GM20431 (cell line): ENCODE results near the gene EPHB4.
"Not testable (repeated sequence)": the region's sequence is repeated elsewhere in the genome, so short reads cannot be mapped to it uniquely, and the experiment has no call there.

Source experiments
- in situ Hi-C: fragments of 300-500 bp; cut with MseI, MboI; formaldehyde crosslinking; loops from one replicate; pipeline ENCODE4 v1.15.0; 2020; ENCODE audit warnings: low sequenced_read_pairs; ENCODE audit not compliant: unreplicated experiment

The EPHB4 gene

DNA sequence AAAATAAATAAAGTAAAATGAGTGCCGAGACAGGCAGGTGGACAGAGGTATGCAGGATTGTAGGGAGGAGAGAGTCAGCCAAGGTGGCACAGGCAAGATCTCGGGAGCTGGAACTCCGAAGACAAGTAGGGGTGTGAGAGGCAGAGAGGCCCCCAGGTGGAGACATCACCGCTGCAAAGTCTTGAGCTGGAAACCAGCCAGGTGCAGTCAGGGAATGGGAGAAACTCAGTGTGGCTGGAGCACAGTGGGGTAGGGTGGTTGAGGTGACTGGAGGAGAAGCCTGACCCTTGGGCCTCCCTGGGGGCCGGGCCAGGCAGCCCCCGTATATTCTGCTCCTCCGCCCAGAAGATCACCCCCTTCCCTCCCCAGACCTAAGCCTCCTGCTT lies 4.2 kb downstream of the EPHB4 start:
- in situ Hi-C loops: no loop called here

DNA sequence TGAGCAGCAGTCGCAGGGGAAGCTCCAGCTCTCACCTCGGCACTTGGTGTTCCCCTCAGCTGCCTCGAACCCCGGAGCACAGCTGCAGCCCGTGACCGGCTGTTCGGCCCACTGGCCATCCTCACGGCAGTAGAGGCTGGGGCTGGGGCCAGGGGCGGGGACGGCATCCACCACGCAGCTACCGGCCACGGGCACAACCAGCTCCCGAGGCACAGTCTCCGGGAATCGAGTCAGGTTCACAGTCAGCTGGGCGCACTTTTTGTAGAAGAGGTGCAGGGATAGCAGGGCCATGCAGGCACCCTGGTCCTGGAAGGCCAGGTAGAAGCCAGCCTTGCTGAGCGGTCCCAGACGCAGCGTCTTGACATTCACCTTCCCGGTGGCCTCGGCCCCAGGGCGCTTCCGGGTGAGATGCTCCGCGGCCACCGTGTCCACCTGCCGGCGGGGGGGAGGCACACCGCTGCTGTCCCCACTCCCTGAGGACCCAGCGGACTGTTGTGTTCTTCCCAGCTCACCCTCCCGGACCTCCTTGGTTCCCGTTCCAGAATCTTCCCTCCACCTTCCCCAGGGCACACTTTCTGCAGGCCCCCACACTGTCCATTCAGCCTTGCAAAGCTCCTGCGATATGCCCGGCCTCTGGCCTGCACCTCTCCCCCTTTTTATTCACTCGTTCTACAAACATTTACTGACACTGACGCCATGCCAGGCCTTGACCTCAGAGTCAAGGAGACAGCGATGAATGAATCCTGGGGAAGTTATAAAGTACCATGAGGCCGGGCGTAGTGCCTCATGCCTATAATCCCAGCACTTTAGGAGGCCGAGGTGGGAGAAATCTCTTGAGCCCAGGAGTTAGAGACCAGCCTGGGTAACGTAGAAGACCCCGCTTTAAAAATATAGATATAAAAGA lies 4.8 kb downstream of the EPHB4 start:
- in situ Hi-C loops: no loop called here

DNA sequence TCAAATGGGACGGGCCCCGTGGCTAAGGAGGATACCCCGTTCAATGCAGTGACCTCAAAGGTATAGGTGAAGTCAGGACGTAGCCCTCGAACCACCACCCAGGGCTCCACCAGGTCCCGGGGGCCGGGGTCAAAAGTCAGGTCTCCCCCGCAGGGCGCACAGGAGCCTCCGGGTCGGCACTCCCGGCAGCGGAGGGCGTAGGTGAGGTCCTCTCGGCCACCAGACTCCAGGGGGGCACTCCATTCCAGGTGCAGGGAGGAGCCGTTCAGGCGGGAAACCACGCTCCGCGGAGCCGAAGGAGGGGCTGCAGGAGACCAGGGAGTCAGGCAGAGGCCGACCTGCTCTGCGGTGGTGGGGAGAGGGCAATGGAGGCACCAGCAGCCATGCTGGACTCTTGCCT lies 7.7 kb downstream of the EPHB4 start:
- in situ Hi-C loops: no loop called here

DNA sequence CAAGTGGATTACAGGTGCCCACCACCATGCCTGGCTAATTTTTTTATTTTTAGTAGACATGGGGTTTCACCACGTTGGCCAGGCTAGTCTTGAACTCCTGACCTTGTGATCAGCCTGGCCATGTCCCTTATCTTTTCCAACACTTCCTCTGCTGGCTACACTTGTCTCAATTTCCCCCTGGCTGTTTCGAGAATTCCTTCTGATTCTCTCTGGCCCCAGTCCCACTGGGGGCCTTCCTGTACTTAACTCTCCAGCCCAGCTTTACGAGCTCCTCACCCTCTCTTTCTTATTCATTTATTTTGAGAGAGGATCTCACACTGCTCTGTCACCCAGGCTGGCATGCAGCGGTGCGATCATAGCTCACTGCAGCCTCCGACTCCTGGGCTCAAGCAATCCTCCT lies 8.5 kb downstream of the EPHB4 start:
- in situ Hi-C loops: no loop called here

DNA sequence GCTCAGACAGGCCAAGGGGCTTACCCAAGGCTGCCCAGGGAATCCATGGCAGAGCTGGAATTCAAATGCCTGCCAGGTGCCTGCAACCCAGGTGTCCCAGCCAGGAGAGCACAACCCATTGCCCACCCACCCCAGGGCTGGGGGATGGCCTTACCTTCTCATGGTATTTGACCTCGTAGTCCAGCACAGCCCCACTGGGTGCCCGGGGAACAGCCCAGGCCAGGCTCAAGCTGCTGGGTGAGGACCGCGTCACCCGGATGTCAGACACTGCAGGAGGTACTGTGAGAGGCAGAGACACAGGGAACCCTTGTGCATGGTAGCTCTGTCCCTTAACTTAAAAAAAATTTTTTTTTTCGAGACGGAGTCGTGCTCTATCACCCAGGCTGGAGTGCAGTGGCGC lies 9.0 kb downstream of the EPHB4 start:
- in situ Hi-C loops: no loop called here

DNA sequence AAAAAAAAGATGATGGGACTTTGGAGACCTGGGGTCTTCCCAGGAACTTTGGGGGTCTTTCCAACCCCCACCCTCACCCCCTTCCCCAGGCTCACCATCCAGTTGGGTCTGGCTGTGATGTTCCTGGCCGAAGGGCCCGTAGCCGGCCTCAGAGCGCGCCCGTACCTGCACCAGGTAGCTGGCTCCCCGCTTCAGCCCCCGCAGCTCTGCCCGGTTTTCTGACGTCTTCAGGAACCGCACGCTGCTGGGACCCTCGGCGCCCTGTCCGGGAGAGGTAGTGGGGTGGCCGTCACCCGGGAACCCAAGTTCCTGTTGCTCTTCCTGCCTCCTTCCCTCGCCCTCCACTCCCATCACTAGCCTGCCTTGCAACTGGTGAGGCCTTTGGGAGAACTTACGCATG lies 10.2 kb downstream of the EPHB4 start:
- in situ Hi-C loops: no loop called here

DNA sequence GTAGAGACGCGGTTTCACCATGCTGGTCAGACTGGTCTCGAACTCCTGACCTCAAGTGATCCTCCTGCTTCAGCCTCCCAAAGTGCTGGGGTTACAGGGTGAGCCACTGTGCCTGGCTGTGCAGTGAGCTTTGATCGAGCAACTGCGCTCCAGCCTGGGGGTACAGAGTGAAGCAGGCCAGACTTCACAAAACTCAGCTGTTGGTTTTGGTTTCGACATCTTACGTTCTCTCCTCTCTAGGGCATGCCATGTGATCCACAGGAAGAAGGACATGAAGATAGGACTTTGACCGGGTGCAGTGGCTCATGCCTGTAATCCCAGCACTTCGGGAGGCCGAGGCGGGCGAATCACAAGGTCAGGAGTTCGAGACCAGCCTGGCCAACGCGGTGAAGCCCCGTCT lies 10.8 kb downstream of the EPHB4 start:
- in situ Hi-C loops: not testable (repeated sequence)

DNA sequence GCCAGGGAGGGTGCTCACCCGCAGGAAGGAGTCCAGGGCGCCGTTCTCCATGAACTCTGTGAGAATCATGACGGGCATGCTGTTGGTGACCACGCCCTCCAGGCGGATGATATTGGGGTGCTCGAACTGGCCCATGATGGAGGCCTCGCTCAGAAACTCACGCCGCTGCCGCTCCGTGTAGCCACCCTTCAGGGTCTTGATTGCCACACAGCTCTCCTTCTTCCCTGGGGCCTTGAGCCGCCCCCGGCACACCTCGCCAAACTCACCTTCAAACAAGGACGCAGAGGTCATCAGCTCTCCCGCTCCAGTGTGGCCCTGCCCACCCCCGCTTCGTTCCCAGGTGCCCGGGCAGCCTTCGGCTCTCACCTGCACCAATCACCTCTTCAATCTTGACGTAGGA lies 14.6 kb downstream of the EPHB4 start:
- in situ Hi-C loops: no loop called here

DNA sequence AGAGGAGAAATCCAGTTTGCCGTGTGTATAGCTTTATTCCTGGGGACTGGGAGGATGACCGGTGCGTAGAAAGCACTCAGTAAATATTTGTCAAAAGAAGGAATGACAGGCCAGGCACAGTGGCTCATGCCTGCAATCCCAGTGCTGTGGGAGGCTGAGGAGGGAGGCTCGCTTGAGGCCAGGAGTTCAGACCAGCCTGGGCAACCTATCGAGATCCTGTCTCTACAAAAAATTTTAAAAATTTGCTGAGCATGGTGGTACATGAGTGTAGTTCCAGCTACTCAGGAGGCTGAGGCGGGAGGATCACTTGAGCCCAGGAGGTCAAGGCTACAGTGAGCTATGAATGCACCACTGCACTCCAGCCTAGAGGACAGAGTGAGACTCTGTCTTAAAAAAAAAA lies 15.8 kb downstream of the EPHB4 start:
- in situ Hi-C loops: no loop called here

DNA sequence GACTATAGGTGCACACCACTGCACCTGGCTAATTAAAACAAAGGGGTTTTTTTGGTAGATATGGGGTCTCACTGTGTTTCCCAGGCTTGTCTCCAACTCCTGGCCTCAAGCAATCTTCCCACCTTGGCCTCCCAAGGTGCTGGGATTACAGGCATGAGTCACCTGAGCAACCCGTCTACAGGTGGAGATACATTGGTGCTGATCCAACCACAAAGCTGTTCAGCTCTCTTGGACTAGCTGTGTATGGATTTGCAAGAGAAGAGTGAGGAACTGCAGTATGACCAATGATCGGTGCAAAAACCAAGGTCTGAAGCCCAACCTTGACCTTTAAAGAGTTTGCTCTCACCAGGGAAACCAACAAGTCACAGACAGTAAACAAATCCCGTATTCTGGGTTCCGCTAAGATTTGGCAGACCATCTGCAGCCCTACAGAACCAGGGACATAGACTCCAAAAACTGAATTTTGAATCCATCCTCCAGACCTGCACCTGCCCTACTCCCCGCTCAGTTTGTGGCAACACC lies 18.9 kb downstream of the EPHB4 start:
- in situ Hi-C loops: no loop called here

DNA sequence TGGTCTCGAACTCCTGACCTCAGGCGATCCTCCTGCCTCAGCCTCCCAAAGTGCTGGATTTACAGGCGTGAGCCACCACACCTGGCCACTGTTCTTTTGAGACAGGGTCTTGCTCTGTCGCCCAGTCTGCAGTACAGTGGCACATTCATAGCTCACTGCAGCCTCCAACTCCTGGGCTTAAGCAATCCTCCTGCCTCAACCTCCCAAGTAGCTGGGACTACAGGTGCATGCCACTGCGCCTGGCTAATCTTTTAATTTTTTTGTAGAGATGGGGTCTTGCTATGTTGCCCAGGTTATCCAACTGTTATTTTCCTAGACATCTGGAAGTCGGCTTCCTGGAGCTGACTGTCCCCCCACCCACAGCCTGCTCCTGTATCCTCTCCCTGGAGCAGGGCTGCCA lies 20.4 kb downstream of the EPHB4 start:
- in situ Hi-C loops: not testable (repeated sequence)

DNA sequence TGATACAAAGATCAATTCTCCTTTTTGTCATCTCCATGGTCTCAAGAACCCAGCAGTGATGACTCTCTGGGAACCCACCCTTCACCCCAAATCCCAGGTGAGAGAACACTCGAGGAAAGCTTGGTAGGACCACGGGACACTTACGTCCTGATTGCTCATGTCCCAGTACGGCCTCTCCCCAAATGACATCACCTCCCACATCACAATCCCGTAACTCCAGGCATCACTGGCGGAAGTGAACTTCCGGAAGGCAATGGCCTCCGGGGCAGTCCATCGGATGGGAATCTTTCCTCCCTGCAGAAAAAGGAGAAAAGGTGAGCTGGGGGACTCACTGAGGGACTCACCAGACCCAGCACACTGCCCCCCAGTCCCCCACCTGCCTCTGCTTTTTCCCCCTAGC lies 21.0 kb downstream of the EPHB4 start:
- in situ Hi-C loops: no loop called here

DNA sequence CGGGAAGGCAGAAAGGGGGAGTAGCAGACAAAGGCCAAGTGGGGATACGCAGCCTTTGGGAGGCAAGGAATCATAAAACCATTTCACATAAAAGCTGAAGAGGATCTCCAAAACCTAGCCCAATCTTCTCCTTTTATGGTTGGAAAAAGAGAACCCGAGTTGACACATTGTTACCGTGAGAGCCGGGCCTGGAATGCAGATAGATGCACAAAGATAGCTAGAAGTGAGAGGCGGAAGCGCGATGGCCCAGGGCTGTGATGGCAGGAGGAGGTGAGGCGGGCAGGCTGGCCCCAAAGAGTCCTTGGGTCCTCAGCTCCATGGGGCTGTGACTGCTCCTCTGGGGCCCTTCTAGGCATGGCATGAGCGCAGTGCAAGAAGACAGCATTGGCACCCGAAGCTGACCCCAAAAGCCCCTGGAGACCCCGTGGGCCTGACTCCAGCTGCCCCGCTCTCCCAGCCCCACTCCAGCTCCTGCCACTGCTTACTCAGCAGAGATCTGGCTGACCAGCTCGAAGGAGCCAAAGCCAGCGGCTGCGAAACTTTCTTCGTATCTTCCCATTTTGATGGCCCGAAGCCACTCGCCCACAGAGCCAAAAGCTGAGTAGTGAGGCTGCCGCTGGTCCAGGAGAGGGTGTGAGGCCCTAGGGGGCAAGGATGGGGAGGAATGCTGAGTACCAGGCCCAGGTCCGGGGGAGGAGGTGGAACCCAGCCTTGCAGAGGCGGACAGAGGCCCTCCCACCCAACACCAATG lies 22.5 kb downstream of the EPHB4 start:
- in situ Hi-C loops: no loop called here

DNA sequence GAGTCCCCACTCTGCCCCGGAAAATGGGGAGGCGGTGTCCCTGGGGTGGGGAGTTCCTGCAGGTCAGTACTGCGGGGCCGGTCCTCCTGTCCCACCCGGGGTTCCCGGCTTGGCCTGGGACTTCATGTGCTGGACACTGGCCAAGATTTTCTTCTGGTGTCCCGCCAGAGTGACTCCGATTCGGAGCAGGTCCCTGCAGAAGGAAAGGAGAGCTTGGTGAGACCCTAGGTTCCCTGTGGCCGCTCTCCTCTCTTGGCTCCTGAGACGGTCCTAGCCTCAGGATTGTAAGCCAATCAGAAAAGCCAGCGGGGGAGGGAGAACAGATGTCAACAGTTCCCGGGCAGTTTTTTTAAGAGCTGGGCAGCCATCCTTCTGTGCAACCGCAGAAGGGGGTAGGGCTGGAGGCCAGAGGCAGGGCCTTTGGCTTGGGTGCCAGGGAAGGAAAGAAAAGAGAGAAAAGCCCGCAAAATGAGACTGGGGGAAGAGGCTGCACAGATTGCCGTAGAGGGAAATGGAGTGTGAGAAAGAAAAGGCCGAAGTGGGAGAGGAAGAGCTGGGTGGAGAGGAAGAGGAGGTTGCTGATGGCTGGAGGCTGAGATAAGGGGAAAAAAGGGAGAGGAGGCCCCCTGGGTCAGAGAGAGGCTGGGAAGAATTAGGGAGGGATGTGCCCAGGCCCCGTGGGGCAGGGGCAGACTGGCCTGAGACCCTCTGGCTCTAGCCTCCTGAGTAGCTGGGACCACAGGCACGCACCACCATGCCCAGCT lies 23.7 kb downstream of the EPHB4 start:
- in situ Hi-C loops: no loop called here

DNA sequence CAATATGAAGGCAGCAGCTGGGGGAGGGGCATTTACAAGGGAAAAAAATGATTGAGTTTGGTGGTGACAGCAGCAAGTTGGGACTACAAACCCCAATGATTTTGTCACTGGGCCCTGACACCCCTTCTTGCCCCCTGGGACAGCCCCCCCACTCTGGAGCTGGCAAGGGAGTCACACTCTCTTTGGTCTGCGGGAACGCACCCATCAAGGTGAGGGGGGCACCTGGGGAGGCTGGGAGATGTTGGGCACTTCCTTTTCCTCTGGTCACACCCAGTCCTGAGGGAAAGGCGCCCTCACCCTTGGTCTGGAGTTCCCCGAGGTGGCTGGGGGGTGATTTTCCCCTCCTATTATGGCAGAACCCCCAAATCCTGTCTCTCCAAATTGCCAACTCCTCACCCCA lies 24.4 kb downstream of the EPHB4 start:
- in situ Hi-C loops: no loop called here

DNA sequence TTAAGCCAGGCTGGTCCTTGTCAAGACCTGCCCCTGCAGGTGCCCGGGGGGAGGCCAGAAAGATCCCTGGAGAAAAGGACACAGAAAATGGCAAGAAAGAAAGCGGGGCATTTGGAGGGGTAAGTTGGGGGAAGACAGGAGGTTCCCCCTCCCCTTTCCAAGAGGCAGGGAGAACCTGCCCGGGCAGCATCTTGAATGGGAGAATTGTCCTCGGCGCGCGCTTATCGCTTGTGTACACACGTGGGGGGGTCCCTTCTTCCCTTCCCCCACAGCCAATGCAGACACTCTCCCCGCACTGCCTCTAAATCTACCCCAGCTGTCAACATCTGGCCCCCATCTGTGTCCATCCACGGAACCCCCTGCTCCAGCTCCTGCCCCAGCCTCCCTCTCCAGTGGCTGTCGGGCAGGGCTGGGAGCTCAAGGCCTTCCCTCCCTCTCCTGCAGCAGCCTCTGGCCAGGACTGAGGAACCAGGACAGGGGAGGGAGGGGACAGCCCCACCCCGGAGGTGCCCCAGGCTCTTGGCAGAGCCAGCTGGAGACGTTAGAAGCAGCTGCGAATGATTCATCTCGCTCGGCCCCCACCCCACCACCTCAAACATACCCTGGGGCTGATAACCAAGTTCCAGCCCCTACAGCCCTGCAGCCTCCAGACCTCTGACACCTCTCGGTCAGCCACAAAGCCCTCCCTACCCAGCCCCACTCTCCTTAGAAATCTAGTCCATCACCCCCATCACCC lies 25.3 kb downstream of the EPHB4 start:
- in situ Hi-C loops: no loop called here

DNA sequence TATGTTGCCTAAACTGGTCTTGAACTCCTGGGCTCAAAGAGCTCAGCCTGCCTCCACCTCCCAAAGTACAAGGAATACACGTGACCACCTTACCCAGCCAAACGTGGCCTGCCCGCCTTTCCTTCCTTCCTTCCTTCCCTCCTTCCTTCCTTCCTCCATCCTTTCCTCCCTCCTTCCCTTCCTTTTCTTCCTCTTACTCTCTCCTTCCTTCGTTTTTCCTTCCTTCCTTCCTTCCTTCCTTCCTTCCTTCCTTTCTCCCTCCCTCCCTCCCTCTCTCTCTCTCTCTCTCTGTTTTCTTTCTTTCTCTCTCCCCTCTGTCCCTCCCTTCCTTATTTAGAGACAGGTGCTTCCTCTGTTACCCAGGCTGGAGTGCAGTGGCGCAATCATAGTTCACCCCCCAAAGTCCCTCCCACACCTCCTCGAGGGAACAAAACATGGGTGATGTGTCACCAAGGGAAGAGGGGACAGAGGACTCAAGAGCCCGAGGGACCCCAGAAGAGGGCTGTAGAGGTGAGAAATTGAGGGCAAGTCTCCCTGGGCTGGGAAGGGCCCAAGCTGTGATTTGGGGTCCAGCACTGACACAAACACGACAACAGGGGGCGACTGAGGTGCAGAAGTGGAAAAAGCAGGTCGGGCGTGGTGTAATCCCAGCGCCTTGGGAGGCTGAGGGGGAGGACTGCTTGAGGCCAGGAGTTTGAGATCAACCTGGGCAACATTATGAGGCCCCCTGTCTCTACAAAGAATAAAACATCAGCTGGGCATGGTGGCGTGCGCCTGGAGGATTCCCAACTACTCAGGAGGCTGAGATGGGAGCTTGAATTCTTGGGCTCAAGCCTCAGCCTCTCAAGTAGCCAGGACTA lies 28.1 kb downstream of the EPHB4 start:
- in situ Hi-C loops: no loop called here

DNA sequence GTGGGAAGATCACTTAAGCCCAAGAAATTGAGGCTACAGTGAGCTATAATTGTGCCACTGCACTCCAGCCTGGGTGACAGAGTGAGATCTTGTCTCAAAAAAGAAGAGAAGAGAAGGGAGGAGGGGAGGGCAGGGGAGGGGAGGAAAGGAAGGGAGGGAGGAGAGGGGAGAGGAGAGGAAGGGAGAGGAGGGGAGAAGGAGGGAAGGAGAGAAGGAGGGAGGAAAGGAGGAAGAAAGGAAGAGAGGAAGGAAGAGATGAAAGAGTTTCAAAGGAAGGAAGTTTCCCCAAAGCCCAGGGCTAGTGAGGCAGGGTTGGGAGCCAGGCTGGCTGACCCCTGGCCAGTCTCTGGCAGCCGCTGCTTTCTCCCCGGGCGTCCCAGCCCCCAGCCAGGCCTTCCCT lies 32.6 kb downstream of the EPHB4 start:
- in situ Hi-C loops: no loop called here
